Gastrocnemius medialis (tissue), 4 donors: Measurements from ENCODE around the gene LAX1. TPM values are rescaled to one million over a fixed set of nuclear protein-coding genes. Genes with fewer than 3 reads are reported as not detected.

Experiments
- ATAC-seq, 2 donors: fragments of 150-250 bp; one replicate each; pipeline ENCODE4 v1.9.1; 2016
- DNase-seq, 2 donors: peaks; one replicate each; pipeline ENCODE4 v3.0.0-alpha.2; 2019
- H3K27ac ChIP-seq, 4 donors: fragments of 200-600 bp; sonication (generic); 1 replicate in 1 of 4; 2 replicates in 3 of 4; pipeline ENCODE4 v1.5.1; 2016 to 2018; ENCODE audit warnings: mild to moderate bottlenecking in 2 of 4, moderate library complexity in 1 of 4
- H3K27me3 ChIP-seq, 3 donors: fragments of 200-600 bp; sonication (generic) in 2 of 3; 1 replicate in 1 of 3; 2 replicates in 2 of 3; pipeline versions ENCODE4 v1.5.1 to v1.6.0; 2016 to 2019; ENCODE audit warnings: mild to moderate bottlenecking in 1 of 3, moderate library complexity in 1 of 3
- H3K36me3 ChIP-seq, 2 donors: fragments of 200-600 bp; sonication (generic) in 1 of 2; one replicate each; pipeline ENCODE4 v1.5.1; 2017 to 2018
- H3K4me1 ChIP-seq, 2 donors: fragments of 200-600 bp; sonication (generic) in 1 of 2; one replicate each; pipeline ENCODE4 v1.5.1; 2016 to 2017; ENCODE audit warnings: mild to moderate bottlenecking in 2 of 2
- H3K4me3 ChIP-seq, 4 donors: fragments of 200-600 bp; sonication (generic) in 3 of 4; 1 replicate in 1 of 4; 2 replicates in 3 of 4; pipeline ENCODE4 v1.5.1; 2016 to 2019; ENCODE audit warnings: mild to moderate bottlenecking in 2 of 4
- H3K9me3 ChIP-seq, 3 donors: fragments of 200-600 bp; sonication (generic) in 2 of 3; 1 replicate in 1 of 3; 2 replicates in 2 of 3; pipeline ENCODE4 v1.5.1; 2016 to 2019
- POLR2A ChIP-seq, 2 donors: fragments of 450-650 bp; IDR thresholded peaks; one replicate each; pipeline ENCODE4 v1.6.1; 2017; ENCODE audit warnings: antibody characterized with exemption in 2 of 2, mild to moderate bottlenecking in 2 of 2, moderate library complexity in 2 of 2
- in situ Hi-C, 4 donors: fragments of 200-750 bp; cut with MboI; loops; one replicate each; pipeline versions ENCODE4 v1.15.0 to v1.8.0; 2017; ENCODE audit warnings: low sequenced_read_pairs in 4 of 4
- intact Hi-C: fragments of 100-400 bp; cut with DNase I; formaldehyde crosslinking; loops from one replicate; pipeline ENCODE4 v1.15.1; 2023; ENCODE audit warnings: low total_unique reads
- total RNA-seq, 4 donors: library from RNA; depleted of rRNA; stranded (reverse); fragments of >200 nt; gene quantifications; one replicate each; pipeline versions ENCODE4 v1.1.0 to v1.2.3, GENCODE V29; 2016
- TF ChIP-seq, protein P1 (sequence below), 5 experiments: fragments of 450-650 bp in 3 of 5; fragments of 200-600 bp in 2 of 5; sonication (generic) in 2 of 5; IDR thresholded peaks in 4 of 5; conservative IDR thresholded peaks in 1 of 5; 1 replicate in 4 of 5; 2 replicates in 1 of 5; pipeline ENCODE4 v1.5.1; 2016 to 2019; ENCODE audit warnings: antibody characterized with exemption in 5 of 5, mild to moderate bottlenecking in 3 of 5, moderate library complexity in 3 of 5

Gene LAX1, protein sequence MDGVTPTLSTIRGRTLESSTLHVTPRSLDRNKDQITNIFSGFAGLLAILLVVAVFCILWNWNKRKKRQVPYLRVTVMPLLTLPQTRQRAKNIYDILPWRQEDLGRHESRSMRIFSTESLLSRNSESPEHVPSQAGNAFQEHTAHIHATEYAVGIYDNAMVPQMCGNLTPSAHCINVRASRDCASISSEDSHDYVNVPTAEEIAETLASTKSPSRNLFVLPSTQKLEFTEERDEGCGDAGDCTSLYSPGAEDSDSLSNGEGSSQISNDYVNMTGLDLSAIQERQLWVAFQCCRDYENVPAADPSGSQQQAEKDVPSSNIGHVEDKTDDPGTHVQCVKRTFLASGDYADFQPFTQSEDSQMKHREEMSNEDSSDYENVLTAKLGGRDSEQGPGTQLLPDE
- total RNA-seq, result under 1 TPM in 1 of 4 donors, not detected in 3; 0.19 TPM

DNA sequence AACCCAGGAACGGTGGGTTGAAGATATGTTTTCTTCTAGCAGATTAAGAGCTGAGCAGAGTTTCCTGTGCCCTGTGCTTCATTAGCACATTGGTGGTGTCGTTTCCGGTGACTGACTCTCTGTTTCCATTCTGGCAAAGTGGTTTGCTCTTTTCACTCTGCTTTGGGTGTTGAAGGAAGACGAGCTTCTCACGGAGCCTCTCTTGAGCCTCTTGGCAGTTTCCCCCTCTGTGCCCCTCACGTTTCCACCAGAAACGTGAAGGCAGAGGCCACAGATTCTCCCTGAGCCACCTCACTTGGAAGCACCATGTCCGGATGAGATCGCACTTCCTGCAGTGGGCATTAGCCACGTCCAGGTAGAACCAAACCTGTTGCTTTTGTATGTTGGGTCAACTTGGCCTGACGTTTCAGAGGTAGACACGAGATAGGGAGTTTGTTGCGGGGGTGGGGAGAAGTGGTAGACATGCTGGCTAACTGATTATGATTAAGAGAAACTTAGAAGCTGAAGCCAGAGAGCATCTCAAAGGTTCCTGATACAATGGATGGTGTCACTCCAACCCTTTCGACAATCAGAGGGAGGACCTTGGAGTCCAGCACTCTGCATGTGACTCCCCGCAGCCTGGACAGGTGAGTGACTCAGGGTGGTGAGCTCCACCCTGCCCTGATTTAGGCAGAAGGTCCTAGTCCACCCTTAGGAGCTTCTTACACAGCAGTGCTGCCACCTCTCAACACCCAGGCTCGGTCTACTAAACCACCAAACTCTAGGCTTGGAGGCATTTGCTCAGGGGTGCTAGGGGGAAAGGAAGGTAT lies at the start of gene LAX1:
LAX1 (plus strand) TSS at position 155 of the 809 bp plus-strand sequence; CDS start at position 538, 383 bp downstream.
- H3K36me3 ChIP-seq, result no peaks in the 10 kb centered on the region
- in situ Hi-C loops (no loop called here), intact Hi-C loops (no loop called here)
- no peak for ATAC-seq
- no peak within 1 kb of the TSS for H3K4me3 ChIP-seq
- H3K4me1 ChIP-seq, result peaks cover 10 to 13% of the 10 kb centered on the region in 2 donors
- no peak within 1 kb of the TSS for H3K27ac ChIP-seq
- no peaks in the 10 kb centered on the region for H3K27me3 ChIP-seq
- H3K9me3 ChIP-seq, result no peaks in the 10 kb centered on the region
- DNase-seq, result no peak
- TF ChIP-seq POLR2A (IDR thresholded peaks at IDR 0.05), result no peak
- TF ChIP-seq, protein P1, sequence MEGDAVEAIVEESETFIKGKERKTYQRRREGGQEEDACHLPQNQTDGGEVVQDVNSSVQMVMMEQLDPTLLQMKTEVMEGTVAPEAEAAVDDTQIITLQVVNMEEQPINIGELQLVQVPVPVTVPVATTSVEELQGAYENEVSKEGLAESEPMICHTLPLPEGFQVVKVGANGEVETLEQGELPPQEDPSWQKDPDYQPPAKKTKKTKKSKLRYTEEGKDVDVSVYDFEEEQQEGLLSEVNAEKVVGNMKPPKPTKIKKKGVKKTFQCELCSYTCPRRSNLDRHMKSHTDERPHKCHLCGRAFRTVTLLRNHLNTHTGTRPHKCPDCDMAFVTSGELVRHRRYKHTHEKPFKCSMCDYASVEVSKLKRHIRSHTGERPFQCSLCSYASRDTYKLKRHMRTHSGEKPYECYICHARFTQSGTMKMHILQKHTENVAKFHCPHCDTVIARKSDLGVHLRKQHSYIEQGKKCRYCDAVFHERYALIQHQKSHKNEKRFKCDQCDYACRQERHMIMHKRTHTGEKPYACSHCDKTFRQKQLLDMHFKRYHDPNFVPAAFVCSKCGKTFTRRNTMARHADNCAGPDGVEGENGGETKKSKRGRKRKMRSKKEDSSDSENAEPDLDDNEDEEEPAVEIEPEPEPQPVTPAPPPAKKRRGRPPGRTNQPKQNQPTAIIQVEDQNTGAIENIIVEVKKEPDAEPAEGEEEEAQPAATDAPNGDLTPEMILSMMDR (IDR thresholded peaks at IDR 0.05 in 4 of 5, conservative IDR thresholded peaks at IDR 0.05 in 1 of 5), result no peak

DNA sequence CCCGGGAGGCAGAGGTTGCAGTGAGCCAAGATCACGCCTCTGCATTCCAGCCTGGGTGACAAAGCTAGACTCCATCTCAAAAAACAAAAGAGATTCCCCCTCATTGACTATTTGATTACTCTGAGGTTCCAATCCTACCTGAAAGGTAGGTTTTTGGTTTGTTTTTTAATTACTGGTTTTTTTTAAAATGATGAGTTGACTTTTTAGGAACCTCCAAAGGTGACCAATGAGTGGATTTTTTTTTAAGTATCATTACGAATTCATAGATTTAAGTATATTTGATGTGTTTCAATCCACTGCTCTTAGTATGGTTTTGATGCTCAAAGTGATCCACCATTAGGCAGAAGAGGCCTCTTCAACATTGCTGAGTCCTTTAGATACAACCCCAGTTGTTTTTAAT lies 47.9 kb upstream of the LAX1 start:
- ATAC-seq (no peak), DNase-seq (no peak)
- TF ChIP-seq, protein P1 (IDR thresholded peaks at IDR 0.05 in 4 of 5, conservative IDR thresholded peaks at IDR 0.05 in 1 of 5), result no peak
- no peak for TF ChIP-seq POLR2A (IDR thresholded peaks at IDR 0.05)
- in situ Hi-C loops, result loop anchor here in 2 of 4 donors (25.0 kb wide), 1 partner anchor 355 kb away; the partner anchor contains the start of gene FMOD (in 2 of the 2)
- intact Hi-C loops, result no loop called here
- Histone ChIP-seq H3K9me3 (no peaks in the 10 kb centered on the region), H3K36me3 (peaks cover 0 to 66% of the 10 kb centered on the region in 2 donors), H3K4me1 (no peaks in the 10 kb centered on the region), H3K27ac (no peak overlapping the region), H3K27me3 (no peaks in the 10 kb centered on the region), H3K4me3 (no peak overlapping the region)

DNA sequence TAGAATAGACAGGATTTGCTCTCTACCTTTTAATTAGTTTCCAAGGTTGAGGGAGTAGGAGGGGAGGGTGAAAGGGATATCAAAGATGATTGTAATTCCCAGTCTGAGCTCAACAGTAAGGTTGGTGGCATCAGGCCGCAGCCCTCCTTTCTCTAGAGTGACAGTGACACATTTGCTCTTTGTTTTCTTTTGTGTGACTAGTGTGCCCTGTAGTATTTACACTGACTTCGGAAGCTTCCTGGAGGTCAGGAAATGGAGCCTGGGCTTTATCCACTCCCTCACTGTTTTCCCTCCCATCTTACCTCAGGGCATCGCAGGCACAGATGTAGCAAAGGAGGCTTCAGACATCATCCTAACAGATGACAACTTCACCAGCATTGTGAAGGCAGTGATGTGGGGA lies 44.7 kb upstream of the LAX1 start:
- no peak overlapping the region for H3K27ac ChIP-seq
- H3K4me1 ChIP-seq, result no peaks in the 10 kb centered on the region
- in situ Hi-C loops (loop anchor here in 2 of 4 donors (25.0 kb wide), 1 partner anchor 358 kb away; the partner anchor contains the start of gene FMOD (in 2 of the 2)), intact Hi-C loops (no loop called here)
- TF ChIP-seq POLR2A (IDR thresholded peaks at IDR 0.05), result no peak
- TF ChIP-seq, protein P1 (IDR thresholded peaks at IDR 0.05 in 4 of 5, conservative IDR thresholded peaks at IDR 0.05 in 1 of 5), result no peak
- H3K27me3 ChIP-seq, result no peaks in the 10 kb centered on the region
- H3K4me3 ChIP-seq, result no peak overlapping the region
- H3K36me3 ChIP-seq, result peaks cover 0 to 59% of the 10 kb centered on the region in 2 donors
- no peak for ATAC-seq
- no peak for DNase-seq
- H3K9me3 ChIP-seq, result no peaks in the 10 kb centered on the region

DNA sequence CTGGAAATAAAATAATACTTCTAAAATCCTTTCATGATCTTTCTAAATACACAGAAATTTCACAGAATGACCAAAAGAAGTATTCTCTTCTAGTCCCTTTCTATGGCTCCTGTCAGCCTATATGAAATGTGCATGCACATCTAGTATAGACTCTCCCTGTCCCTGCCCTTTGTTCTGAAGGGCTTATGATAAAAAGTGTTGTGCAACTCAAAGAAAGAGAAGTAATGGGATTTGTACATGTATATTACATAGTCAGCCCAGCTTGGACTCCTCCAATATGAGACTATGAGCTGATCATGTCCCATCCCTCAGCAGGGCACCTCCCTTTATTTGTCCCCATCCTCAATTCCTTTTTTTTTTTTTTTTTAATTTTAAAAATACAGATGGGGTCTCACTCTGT lies 42.1 kb upstream of the LAX1 start:
- intact Hi-C loops, result no loop called here

More for the DNA sequence above, 42.1 kb upstream of the LAX1 start:
- ATAC-seq (no peak), DNase-seq (no peak)
- Histone ChIP-seq H3K4me3 (no peak overlapping the region), H3K9me3 (no peaks in the 10 kb centered on the region), H3K27ac (no peak overlapping the region), H3K4me1 (no peaks in the 10 kb centered on the region), H3K27me3 (no peaks in the 10 kb centered on the region), H3K36me3 (peaks cover 0 to 70% of the 10 kb centered on the region in 2 donors)
- no peak for TF ChIP-seq POLR2A (IDR thresholded peaks at IDR 0.05)
- TF ChIP-seq, protein P1 (IDR thresholded peaks at IDR 0.05 in 4 of 5, conservative IDR thresholded peaks at IDR 0.05 in 1 of 5), result no peak
- in situ Hi-C loops, result loop anchor here in 2 of 4 donors (25.0 kb wide), 1 partner anchor 361 kb away; the partner anchor contains the start of gene FMOD (in 2 of the 2)
